C4-2B (cell line): ENCODE data around the gene HMBS.

ENCODE experiments used
- CTCF ChIP-seq: fragments of 450-650 bp; conservative IDR thresholded peaks from 2 replicates; pipeline ENCODE4 v1.5.1; 2017; ENCODE audit warnings: mild to moderate bottlenecking
- ZFX ChIP-seq: fragments of 450-650 bp; IDR thresholded peaks from 2 replicates; pipeline ENCODE4 v1.6.1; 2017

- TF ChIP-seq CTCF: no peak
- TF ChIP-seq ZFX: no peak
Observed at GRCh38 chr11:119108146-119108856, 23.6 kb downstream of the HMBS start.
